ENCODE measurements around the gene TNS1. TPM values are rescaled to one million over a fixed set of nuclear protein-coding genes. Genes with fewer than 3 reads are reported as not detected.

TNS1 gene
- total RNA-seq, 1 experiment from 2014 or later, result 0.49 TPM

DNA sequence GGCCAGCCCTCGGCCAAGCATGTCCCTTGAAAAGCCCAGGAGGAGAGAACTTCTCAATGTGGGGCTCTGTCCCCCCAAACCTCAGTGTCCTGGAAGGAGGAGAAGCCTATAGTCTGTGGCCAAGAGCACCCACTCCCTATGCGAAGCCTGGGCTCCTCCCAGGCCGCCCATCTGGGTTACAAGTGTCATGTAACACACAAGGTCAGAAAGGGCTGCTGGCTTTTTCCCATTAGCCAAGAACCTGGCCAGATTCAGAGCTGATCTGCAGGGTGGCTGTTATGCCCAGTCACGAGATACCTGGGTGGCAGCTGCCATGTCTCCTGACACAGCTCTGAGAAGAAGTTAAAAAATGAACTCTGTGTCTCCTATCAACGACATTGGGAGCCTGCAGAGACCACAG is 170.7 kb downstream of the TNS1 start:
- no peak overlapping the region for H3K27ac ChIP-seq (ENCODE audit: low read length)
- TF ChIP-seq SIN3A (IDR thresholded peaks at IDR 0.05; ENCODE audit: borderline replicate concordance, insufficient read depth, low read depth, low read length) (no peak), POLR2AphosphoS5 (IDR thresholded peaks at IDR 0.05; ENCODE audit: low read depth, low read length) (no peak), TCF7L2 (IDR thresholded peaks at IDR 0.05; ENCODE audit: low read depth, low read length) (no peak)
- TF ChIP-seq, protein P1, sequence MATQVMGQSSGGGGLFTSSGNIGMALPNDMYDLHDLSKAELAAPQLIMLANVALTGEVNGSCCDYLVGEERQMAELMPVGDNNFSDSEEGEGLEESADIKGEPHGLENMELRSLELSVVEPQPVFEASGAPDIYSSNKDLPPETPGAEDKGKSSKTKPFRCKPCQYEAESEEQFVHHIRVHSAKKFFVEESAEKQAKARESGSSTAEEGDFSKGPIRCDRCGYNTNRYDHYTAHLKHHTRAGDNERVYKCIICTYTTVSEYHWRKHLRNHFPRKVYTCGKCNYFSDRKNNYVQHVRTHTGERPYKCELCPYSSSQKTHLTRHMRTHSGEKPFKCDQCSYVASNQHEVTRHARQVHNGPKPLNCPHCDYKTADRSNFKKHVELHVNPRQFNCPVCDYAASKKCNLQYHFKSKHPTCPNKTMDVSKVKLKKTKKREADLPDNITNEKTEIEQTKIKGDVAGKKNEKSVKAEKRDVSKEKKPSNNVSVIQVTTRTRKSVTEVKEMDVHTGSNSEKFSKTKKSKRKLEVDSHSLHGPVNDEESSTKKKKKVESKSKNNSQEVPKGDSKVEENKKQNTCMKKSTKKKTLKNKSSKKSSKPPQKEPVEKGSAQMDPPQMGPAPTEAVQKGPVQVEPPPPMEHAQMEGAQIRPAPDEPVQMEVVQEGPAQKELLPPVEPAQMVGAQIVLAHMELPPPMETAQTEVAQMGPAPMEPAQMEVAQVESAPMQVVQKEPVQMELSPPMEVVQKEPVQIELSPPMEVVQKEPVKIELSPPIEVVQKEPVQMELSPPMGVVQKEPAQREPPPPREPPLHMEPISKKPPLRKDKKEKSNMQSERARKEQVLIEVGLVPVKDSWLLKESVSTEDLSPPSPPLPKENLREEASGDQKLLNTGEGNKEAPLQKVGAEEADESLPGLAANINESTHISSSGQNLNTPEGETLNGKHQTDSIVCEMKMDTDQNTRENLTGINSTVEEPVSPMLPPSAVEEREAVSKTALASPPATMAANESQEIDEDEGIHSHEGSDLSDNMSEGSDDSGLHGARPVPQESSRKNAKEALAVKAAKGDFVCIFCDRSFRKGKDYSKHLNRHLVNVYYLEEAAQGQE (IDR thresholded peaks at IDR 0.05; ENCODE audit: insufficient read depth in 1 of 2, low read depth in 2 of 2, low read length in 1 of 2), result no peak
- TF ChIP-seq, protein P2, sequence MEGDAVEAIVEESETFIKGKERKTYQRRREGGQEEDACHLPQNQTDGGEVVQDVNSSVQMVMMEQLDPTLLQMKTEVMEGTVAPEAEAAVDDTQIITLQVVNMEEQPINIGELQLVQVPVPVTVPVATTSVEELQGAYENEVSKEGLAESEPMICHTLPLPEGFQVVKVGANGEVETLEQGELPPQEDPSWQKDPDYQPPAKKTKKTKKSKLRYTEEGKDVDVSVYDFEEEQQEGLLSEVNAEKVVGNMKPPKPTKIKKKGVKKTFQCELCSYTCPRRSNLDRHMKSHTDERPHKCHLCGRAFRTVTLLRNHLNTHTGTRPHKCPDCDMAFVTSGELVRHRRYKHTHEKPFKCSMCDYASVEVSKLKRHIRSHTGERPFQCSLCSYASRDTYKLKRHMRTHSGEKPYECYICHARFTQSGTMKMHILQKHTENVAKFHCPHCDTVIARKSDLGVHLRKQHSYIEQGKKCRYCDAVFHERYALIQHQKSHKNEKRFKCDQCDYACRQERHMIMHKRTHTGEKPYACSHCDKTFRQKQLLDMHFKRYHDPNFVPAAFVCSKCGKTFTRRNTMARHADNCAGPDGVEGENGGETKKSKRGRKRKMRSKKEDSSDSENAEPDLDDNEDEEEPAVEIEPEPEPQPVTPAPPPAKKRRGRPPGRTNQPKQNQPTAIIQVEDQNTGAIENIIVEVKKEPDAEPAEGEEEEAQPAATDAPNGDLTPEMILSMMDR (IDR thresholded peaks at IDR 0.05), result no peak
- ChIA-PET CTCF (no interaction called here), POLR2A (no interaction called here)
- intact Hi-C loops (cut with micrococcal nuclease; ENCODE audit: unreplicated experiment), result no loop called here
- ATAC-seq, result no peak
- no peaks in the 10 kb centered on the region for H3K9me3 ChIP-seq (ENCODE audit: control insufficient read depth, insufficient read depth, low read depth, low read length)
- H3K4me3 ChIP-seq (ENCODE audit: low read depth in 2 of 2, low read length in 2 of 2), result no peak overlapping the region
- no peak for DNase-seq (ENCODE audit: low read depth, low spot score)
- H3K36me3 ChIP-seq (ENCODE audit: control insufficient read depth, insufficient read depth, low read length), result no peaks in the 10 kb centered on the region
- in situ Hi-C loops (cut with HindIII; ENCODE audit: low pct_unique_long_range_greater_than_20kb, low sequenced_read_pairs), result no loop called here
- H3K27me3 ChIP-seq (ENCODE audit: control insufficient read depth, insufficient read depth, low read length), result no peaks in the 10 kb centered on the region; the same call in 1 of the 2 replicates
- no TSS peak for BruUV-seq (replicated peaks)
- no peaks in the 10 kb centered on the region for H3K4me1 ChIP-seq (ENCODE audit: control insufficient read depth, insufficient read depth, low read length)

DNA sequence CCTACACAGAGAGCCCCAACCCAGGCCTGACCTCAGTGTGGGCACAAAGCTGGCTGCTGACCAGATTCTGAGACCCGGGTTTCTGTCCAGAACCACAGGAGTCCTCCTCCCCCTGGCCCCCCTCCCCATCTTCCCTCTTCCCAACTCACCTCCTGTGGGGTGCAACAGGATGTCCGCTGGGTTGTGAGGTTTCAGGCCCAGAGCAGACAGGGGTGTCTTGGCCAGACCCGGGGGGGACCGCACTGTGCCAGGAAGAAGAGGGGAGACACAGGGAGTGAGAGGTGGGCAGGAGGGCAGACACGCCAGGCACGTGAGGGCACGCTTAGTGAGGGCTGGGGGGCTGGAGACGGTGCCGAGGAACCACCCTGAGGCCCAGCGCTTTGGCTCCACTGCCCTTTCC is 171.5 kb downstream of the TNS1 start:
- ChIA-PET CTCF (no interaction called here), POLR2A (no interaction called here)
- no TSS peak for BruUV-seq (replicated peaks)
- Histone ChIP-seq H3K4me1 (ENCODE audit: control insufficient read depth, insufficient read depth, low read length) (no peaks in the 10 kb centered on the region), H3K9me3 (ENCODE audit: control insufficient read depth, insufficient read depth, low read depth, low read length) (no peaks in the 10 kb centered on the region), H3K27ac (ENCODE audit: low read length) (no peak overlapping the region), H3K4me3 (ENCODE audit: low read depth in 2 of 2, low read length in 2 of 2) (no peak overlapping the region), H3K36me3 (ENCODE audit: control insufficient read depth, insufficient read depth, low read length) (no peaks in the 10 kb centered on the region), H3K27me3 (ENCODE audit: control insufficient read depth, insufficient read depth, low read length) (no peaks in the 10 kb centered on the region; the same call in 1 of the 2 replicates)
- no peak for DNase-seq (ENCODE audit: low read depth, low spot score)
- TF ChIP-seq TCF7L2 (IDR thresholded peaks at IDR 0.05; ENCODE audit: low read depth, low read length), result no peak
- TF ChIP-seq SIN3A (IDR thresholded peaks at IDR 0.05; ENCODE audit: borderline replicate concordance, insufficient read depth, low read depth, low read length), result no peak
- TF ChIP-seq, protein P2 (IDR thresholded peaks at IDR 0.05), result no peak
- TF ChIP-seq POLR2AphosphoS5 (IDR thresholded peaks at IDR 0.05; ENCODE audit: low read depth, low read length), result no peak
- TF ChIP-seq, protein P1 (IDR thresholded peaks at IDR 0.05; ENCODE audit: insufficient read depth in 1 of 2, low read depth in 2 of 2, low read length in 1 of 2), result no peak
- intact Hi-C loops (cut with micrococcal nuclease; ENCODE audit: unreplicated experiment), result no loop called here
- ATAC-seq, result no peak
- in situ Hi-C loops (cut with HindIII; ENCODE audit: low pct_unique_long_range_greater_than_20kb, low sequenced_read_pairs), result no loop called here

Measured in Panc1 (cell line).